CD14-positive monocyte (primary cell): ENCODE data around the gene IFI27L2. TPM values are rescaled to one million over a fixed set of nuclear protein-coding genes. Genes with fewer than 3 reads are reported as not detected.

Experiments used
- DNase-seq, 3 donors: peaks; one replicate each; pipeline ENCODE4 v3.0.0-alpha.2; 2011 to 2022
- H2AFZ ChIP-seq: 2 replicates; pipeline ENCODE4 v1.6.0; 2012; ENCODE audit warnings: mild to moderate bottlenecking, low read depth, low read length, inconsistent platforms; ENCODE audit not compliant: insufficient read depth, poor library complexity, severe bottlenecking
- H3K27ac ChIP-seq, 2 donors: 1 replicate in 1 of 2; 2 replicates in 1 of 2; pipeline ENCODE4 v1.5.1; 2012 to 2013; ENCODE audit warnings: low read length in 2 of 2, control low read depth in 1 of 2, inconsistent platforms in 1 of 2, low read depth in 1 of 2, mild to moderate bottlenecking in 1 of 2
- H3K27me3 ChIP-seq, 2 donors: one replicate each; pipeline versions ENCODE4 v1.6.0 to v1.6.1; 2011 to 2013; ENCODE audit warnings: low read length in 2 of 2; ENCODE audit not compliant: control insufficient read depth in 2 of 2, insufficient read depth in 2 of 2
- H3K36me3 ChIP-seq, 2 donors: replicated peaks in 1 of 2; 1 replicate in 1 of 2; 2 replicates in 1 of 2; pipeline versions ENCODE4 v1.5.1 to v1.6.1; 2012 to 2013; ENCODE audit warnings: low read length in 2 of 2, control low read depth in 1 of 2, inconsistent platforms in 1 of 2, mild to moderate bottlenecking in 1 of 2; ENCODE audit not compliant: insufficient read depth in 2 of 2, control insufficient read depth in 1 of 2
- H3K4me1 ChIP-seq, 2 donors: 1 replicate in 1 of 2; 2 replicates in 1 of 2; pipeline versions ENCODE4 v1.5.1 to v1.6.1; 2012 to 2013; ENCODE audit warnings: low read length in 2 of 2, control low read depth in 1 of 2, inconsistent platforms in 1 of 2, mild to moderate bottlenecking in 1 of 2, moderate library complexity in 1 of 2; ENCODE audit not compliant: insufficient read depth in 2 of 2, control insufficient read depth in 1 of 2
- H3K4me2 ChIP-seq: replicated peaks from 2 replicates; pipeline ENCODE3; 2012; ENCODE audit warnings: low read length, moderate library complexity, mild to moderate bottlenecking; ENCODE audit not compliant: poor library complexity, severe bottlenecking; ENCODE audit errors: extremely low read depth
- H3K4me3 ChIP-seq, 3 experiments: fragments of 200-600 bp in 1 of 3; sonication (generic) in 1 of 3; replicated peaks in 1 of 3; 1 replicate in 2 of 3; 2 replicates in 1 of 3; pipeline ENCODE4 v1.5.1; 2011 to 2013; ENCODE audit warnings: low read length in 3 of 3, mild to moderate bottlenecking in 3 of 3, control low read depth in 2 of 3, low read depth in 2 of 3, inconsistent platforms in 1 of 3, moderate library complexity in 1 of 3
- H3K79me2 ChIP-seq: 2 replicates; pipeline ENCODE4 v1.6.0; 2012; ENCODE audit warnings: mild to moderate bottlenecking, control low read depth, inconsistent platforms, low read length, moderate library complexity; ENCODE audit not compliant: insufficient read depth
- H3K9ac ChIP-seq: 2 replicates; pipeline ENCODE4 v1.6.0; 2017; ENCODE audit warnings: low read length, mild to moderate bottlenecking; ENCODE audit not compliant: insufficient read depth, poor library complexity, severe bottlenecking
- H3K9me3 ChIP-seq, 2 donors: replicated peaks in 1 of 2; 1 replicate in 1 of 2; 2 replicates in 1 of 2; pipeline versions ENCODE4 v1.5.1 to v1.6.1; 2012 to 2013; ENCODE audit warnings: low read length in 2 of 2, control low read depth in 1 of 2; ENCODE audit not compliant: control insufficient read depth in 1 of 2, insufficient read depth in 1 of 2
- H4K20me1 ChIP-seq: 2 replicates; pipeline ENCODE4 v1.6.0; 2012; ENCODE audit warnings: mild to moderate bottlenecking, low read length, control low read depth, moderate library complexity; ENCODE audit not compliant: insufficient read depth
- H3K27ac Mint-ChIP-seq, 7 donors: one replicate each; pipeline ENCODE4 v1.8.0; 2020; ENCODE audit warnings: mild to moderate bottlenecking in 7 of 7, mixed read lengths in 7 of 7, moderate library complexity in 6 of 7, inconsistent platforms in 2 of 7
- H3K27me3 Mint-ChIP-seq, 3 donors: one replicate each; pipeline ENCODE4 v1.8.0; 2021 to 2022; ENCODE audit warnings: low read depth in 3 of 3, mild to moderate bottlenecking in 3 of 3, mixed read lengths in 3 of 3, moderate library complexity in 3 of 3, inconsistent platforms in 1 of 3
- H3K36me3 Mint-ChIP-seq, 2 donors: one replicate each; pipeline ENCODE4 v1.8.0; 2020; ENCODE audit warnings: mixed read lengths in 2 of 2, inconsistent platforms in 1 of 2, mild to moderate bottlenecking in 1 of 2
- H3K4me1 Mint-ChIP-seq: one replicate; pipeline ENCODE4 v1.8.0; 2020; ENCODE audit warnings: mild to moderate bottlenecking, mixed read lengths
- H3K4me3 Mint-ChIP-seq, 2 donors: one replicate each; pipeline ENCODE4 v1.8.0; 2020; ENCODE audit warnings: mild to moderate bottlenecking in 2 of 2, mixed read lengths in 2 of 2, moderate library complexity in 1 of 2
- H3K9me3 Mint-ChIP-seq, 7 donors: one replicate each; pipeline ENCODE4 v1.8.0; 2020 to 2022; ENCODE audit warnings: mixed read lengths in 7 of 7, mild to moderate bottlenecking in 6 of 7, moderate library complexity in 6 of 7, inconsistent platforms in 2 of 7
- CTCF ChIP-seq: fragments of 200-600 bp; IDR thresholded peaks from one replicate; pipeline ENCODE4 v1.8.0; 2022; ENCODE audit warnings: antibody characterized with exemption, mild to moderate bottlenecking
- WGBS: methylation state at CpG from one replicate; pipeline ENCODE4 v1.1.5; 2013; ENCODE audit warnings: missing lambda C conversion rate; ENCODE audit not compliant: insufficient coverage; 5-methylcytosine and 5-hydroxymethylcytosine counted together
- intact Hi-C, 2 donors: fragments of 100-400 bp; cut with micrococcal nuclease; formaldehyde crosslinking; loops; one replicate each; pipeline versions ENCODE4 v1.15.0 to v1.15.1; 2023
- polyA plus RNA-seq, 3 donors: library from polyadenylated mRNA; depleted of rRNA in 1 of 3; unstranded in 2 of 3; stranded (reverse) in 1 of 3; fragments of 300-500 nt in 2 of 3; fragments of >200 nt in 1 of 3; fragmentation: Illumina TruSeq in 2 of 3; gene quantifications; 1 replicate in 2 of 3; 2 replicates in 1 of 3; pipeline ENCODE4 v1.2.3, GENCODE V29; 2012 to 2021

IFI27L2 gene
- polyA plus RNA-seq, 3 donors = 55.4 to 156 (median 96.1) TPM

GRCh38 chr14:94176808-94177207 lies 47.4 kb upstream of the IFI27L2 start:
- H3K9me3 ChIP-seq = peaks cover 0 to 3% of the 10 kb centered on the region in 2 donors
- WGBS = no CpG with 5 or more reads among the region's 3 CpGs
- no peak overlapping the region for H3K4me2 ChIP-seq
- H4K20me1 ChIP-seq = no peaks in the 10 kb centered on the region
- peaks cover 54 to 79% of the 10 kb centered on the region in 2 donors for H3K27me3 ChIP-seq
- intact Hi-C loops = loop anchor here (5.0 to 10.0 kb wide), 4 partner anchors 45 to 242 kb away; no protein-coding TSS in a partner anchor
- peaks cover 16 to 24% of the 10 kb centered on the region in 2 donors for H3K4me1 ChIP-seq
- H3K27me3 Mint-ChIP-seq = peaks cover 53 to 75% (median 58%) of the 10 kb centered on the region in 3 donors
- DNase-seq = no peak
- H3K9me3 Mint-ChIP-seq = peaks cover 0 to 12% (median 3%) of the 10 kb centered on the region in 7 donors
- H3K4me1 Mint-ChIP-seq = peaks cover 19% of the 10 kb centered on the region
- no peak for TF ChIP-seq CTCF
- H3K27ac Mint-ChIP-seq = no peak overlapping the region
- no peak overlapping the region for H2AFZ ChIP-seq
- H3K4me3 Mint-ChIP-seq = peak overlapping the region in 1 of 2 donors; percentile 69
- no peak overlapping the region for H3K9ac ChIP-seq
- no peak overlapping the region for H3K27ac ChIP-seq
- no peak overlapping the region for H3K4me3 ChIP-seq
- H3K36me3 Mint-ChIP-seq = peaks cover 0 to 5% of the 10 kb centered on the region in 2 donors
- H3K36me3 ChIP-seq = no peaks in the 10 kb centered on the region
- no peaks in the 10 kb centered on the region for H3K79me2 ChIP-seq

- H2AFZ ChIP-seq = no peak overlapping the region
- peaks cover 0 to 12% (median 3%) of the 10 kb centered on the region in 7 donors for H3K9me3 Mint-ChIP-seq
- H4K20me1 ChIP-seq = no peaks in the 10 kb centered on the region
- peak overlapping the region in 1 of 2 donors; percentile 89 for H3K4me3 Mint-ChIP-seq
- H3K4me1 Mint-ChIP-seq = peaks cover 17% of the 10 kb centered on the region
- H3K27me3 ChIP-seq = peaks cover 59 to 75% of the 10 kb centered on the region in 2 donors
- H3K36me3 ChIP-seq = no peaks in the 10 kb centered on the region
- no peak overlapping the region for H3K4me3 ChIP-seq
- TF ChIP-seq CTCF = no peak
- no peak overlapping the region for H3K4me2 ChIP-seq
- H3K79me2 ChIP-seq = no peaks in the 10 kb centered on the region
- 60% methylated on average over 3 of the region's 7 CpGs for WGBS
- no peak overlapping the region for H3K9ac ChIP-seq
- peaks cover 16 to 22% of the 10 kb centered on the region in 2 donors for H3K4me1 ChIP-seq
- H3K9me3 ChIP-seq = peaks cover 0 to 3% of the 10 kb centered on the region in 2 donors
- intact Hi-C loops = loop anchor here (5.0 to 10.0 kb wide), 4 partner anchors 43 to 241 kb away; no protein-coding TSS in a partner anchor
- DNase-seq = no peak
- H3K27ac ChIP-seq = no peak overlapping the region
- H3K27ac Mint-ChIP-seq = no peak overlapping the region
- peaks cover 0 to 5% of the 10 kb centered on the region in 2 donors for H3K36me3 Mint-ChIP-seq
- peaks cover 60 to 83% (median 61%) of the 10 kb centered on the region in 3 donors for H3K27me3 Mint-ChIP-seq
These were observed 46.3 kb upstream of the IFI27L2 start for GRCh38 chr14:94175747-94176146.
